Activated B cell treated with CpG ODN at 0.5 μM for 24 hours (primary cell): Measurements from ENCODE around the gene PHETA2. TPM values are rescaled to one million over a fixed set of nuclear protein-coding genes. Genes with fewer than 3 reads are reported as not detected.
"Not testable (repeated sequence)": the region's sequence is repeated elsewhere in the genome, so short reads cannot be mapped to it uniquely, and the experiment has no call there.

ENCODE experiments used
- ATAC-seq: fragments of 200-7000 bp; cut with Tn5 transposase; one replicate; pipeline ENCODE4 v1.10.0; 2021; ENCODE audit warnings: low read depth, mild to moderate bottlenecking, moderate library complexity
- CTCF ChIA-PET: fragments of 350-600 bp; sonication (Branson Sonifier 250); formaldehyde crosslinking; loops from one replicate; lab custom pipeline; 2021; ENCODE audit warnings: antibody characterized with exemption; lab: Charles Lee
- POLR2A ChIA-PET: fragments of 350-600 bp; sonication (Branson Sonifier 250); formaldehyde crosslinking; loops from one replicate; lab custom pipeline; 2021; ENCODE audit warnings: antibody characterized with exemption; lab: Charles Lee
- DNase-seq: peaks from one replicate; pipeline ENCODE4 v3.0.0; 2022
- H3K27ac Mint-ChIP-seq: one replicate; pipeline ENCODE4 v1.8.0; 2020; ENCODE audit warnings: mixed read lengths
- H3K27me3 Mint-ChIP-seq: one replicate; pipeline ENCODE4 v1.8.0; 2021; ENCODE audit warnings: mixed read lengths
- H3K36me3 Mint-ChIP-seq: one replicate; pipeline ENCODE4 v1.8.0; 2021; ENCODE audit warnings: low read depth, mixed read lengths
- H3K4me1 Mint-ChIP-seq: one replicate; pipeline ENCODE4 v1.8.0; 2021; ENCODE audit warnings: mixed read lengths
- H3K4me3 Mint-ChIP-seq: one replicate; pipeline ENCODE4 v1.8.0; 2020; ENCODE audit warnings: mild to moderate bottlenecking, mixed read lengths
- H3K9me3 Mint-ChIP-seq: one replicate; pipeline ENCODE4 v1.8.0; 2020; ENCODE audit warnings: mixed read lengths
- CTCF ChIP-seq: fragments of 200-600 bp; IDR thresholded peaks from one replicate; pipeline ENCODE4 v1.8.0; 2022; ENCODE audit warnings: antibody characterized with exemption, mild to moderate bottlenecking
- intact Hi-C: fragments of 100-400 bp; cut with micrococcal nuclease; formaldehyde crosslinking; loops from one replicate; pipeline ENCODE4 v1.15.1; 2024
- total RNA-seq: library from RNA; stranded (reverse); gene quantifications from 2 replicates; pipeline ENCODE4 v1.2.3, GENCODE V29; 2022

The PHETA2 gene
- total RNA-seq, 1 donor from 2014 or later, result 2.7 TPM

DNA sequence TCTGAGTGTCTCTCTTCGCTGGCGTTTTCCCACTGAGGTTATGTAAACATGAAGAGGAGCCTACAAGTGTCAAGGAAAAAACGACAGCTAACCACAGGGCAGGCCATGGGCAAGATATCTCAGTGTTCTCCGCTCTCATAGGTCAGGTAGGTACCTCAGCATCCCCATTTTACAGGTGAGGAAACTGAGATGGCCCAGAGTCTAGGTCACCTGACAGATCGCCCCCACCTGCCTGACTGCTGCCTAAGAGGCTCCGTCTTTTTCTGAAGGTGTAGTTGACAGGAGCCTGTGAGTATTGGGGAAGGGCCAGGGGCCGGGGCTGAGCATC, 17.4 kb downstream of the PHETA2 start:
- Mint-ChIP-seq H3K4me3 (peak overlapping the region; percentile 97), H3K27ac (peak overlapping the region; percentile 98), H3K9me3 (no peaks in the 10 kb centered on the region), H3K27me3 (no peaks in the 10 kb centered on the region), H3K36me3 (peaks cover 29% of the 10 kb centered on the region), H3K4me1 (peaks cover 30% of the 10 kb centered on the region)
- DNase-seq (no peak), ATAC-seq (no peak)
- ChIA-PET CTCF (interaction anchor here (0.6 to 3.1 kb wide), 17 partner anchors 9 to 394 kb away, joined by 3 to 36 read pairs (median 5); partner anchors contain the start of genes NAGA, SEPTIN3 and SMDT1), POLR2A (interaction anchor here (0.6 to 4.3 kb wide), 18 partner anchors 8 to 462 kb away, joined by 3 to 174 read pairs (median 8); partner anchors contain the start of genes CENPM, NAGA, PHETA2 and SERHL2)
- intact Hi-C loops, result loop anchor here (1.0 to 10.0 kb wide), 7 partner anchors 73 to 521 kb away; partner anchors contain the start of genes POLDIP3 and SERHL2
- TF ChIP-seq CTCF, result no peak

DNA sequence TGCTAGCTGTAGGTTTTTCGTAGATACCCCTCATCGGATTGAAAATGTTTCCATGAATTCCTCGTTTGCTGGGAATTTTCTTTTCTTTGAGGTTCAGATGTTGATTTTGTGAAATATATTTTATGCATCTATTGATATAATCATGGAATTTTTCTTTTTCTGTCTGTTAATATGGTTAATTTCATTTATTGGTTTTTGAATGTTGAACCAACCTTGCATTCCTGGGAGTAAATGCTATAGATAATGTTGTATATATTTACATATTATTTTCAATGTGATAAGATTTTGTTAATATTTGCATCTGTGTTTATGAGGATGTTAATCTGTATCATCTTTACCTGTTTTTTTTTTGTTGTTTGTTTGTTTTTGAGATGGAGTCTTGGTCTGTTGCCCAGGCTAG, 27.2 kb downstream of the PHETA2 start:
- ChIA-PET POLR2A (no interaction called here), CTCF (interaction anchor here (2.8 kb wide), 1 partner anchor 10 kb away, joined by 7 read pairs; the partner anchor contains the start of gene NDUFA6)
- Mint-ChIP-seq H3K4me3 (no peak overlapping the region), H3K9me3 (peaks cover 13% of the 10 kb centered on the region), H3K36me3 (peaks cover 18% of the 10 kb centered on the region), H3K27ac (no peak overlapping the region), H3K27me3 (no peaks in the 10 kb centered on the region), H3K4me1 (no peaks in the 10 kb centered on the region)
- DNase-seq (no peak), ATAC-seq (no peak)
- intact Hi-C loops, result no loop called here
- no peak for TF ChIP-seq CTCF

DNA sequence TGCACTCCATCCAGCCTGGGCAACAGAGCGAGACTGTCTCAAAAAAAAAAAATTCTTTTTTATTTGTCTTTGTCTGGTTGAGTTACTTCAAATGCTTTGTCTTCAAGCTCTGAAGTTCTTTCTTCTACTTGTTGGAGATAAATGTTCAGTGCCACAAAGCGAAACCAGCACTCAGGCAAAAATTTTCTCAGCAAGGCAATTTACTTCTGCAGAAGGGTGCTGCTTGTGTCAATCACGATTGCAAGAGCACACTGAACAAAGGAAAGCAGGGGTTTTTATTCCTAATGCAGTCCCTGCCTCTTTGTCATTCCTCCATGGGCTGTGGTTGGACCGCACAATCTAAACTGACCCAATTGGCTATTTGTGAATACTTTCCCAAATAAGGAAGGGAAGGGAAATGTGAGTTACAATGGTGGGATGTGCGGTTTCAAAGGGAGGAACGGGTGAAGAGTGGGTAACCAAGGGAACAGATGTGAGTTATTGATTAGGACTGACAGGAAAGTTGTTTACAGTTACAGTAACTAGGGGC, 30.3 kb downstream of the PHETA2 start:
- POLR2A ChIA-PET, result not testable (repeated sequence)

DNA sequence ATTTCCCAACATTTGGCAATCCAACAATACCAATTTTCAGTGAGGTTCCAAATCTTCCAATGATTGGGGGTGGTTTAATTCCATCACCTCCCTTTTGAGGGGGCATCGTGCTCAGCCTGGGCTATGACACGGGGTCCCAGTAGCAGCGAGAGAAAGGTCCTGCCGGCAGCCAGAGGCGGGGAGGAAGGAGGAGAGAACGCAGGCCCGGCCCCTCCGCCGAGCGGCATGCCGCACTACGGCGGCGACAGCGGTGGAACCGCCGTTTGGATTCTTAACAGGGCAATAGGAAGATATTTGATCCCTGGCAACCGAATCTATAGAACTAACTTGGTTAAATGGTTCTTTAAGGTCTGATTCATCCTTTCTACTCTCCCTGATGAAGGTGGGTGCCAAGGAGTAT, 34.8 kb downstream of the PHETA2 start:
- Mint-ChIP-seq H3K4me3 (no peak overlapping the region), H3K36me3 (peaks cover 1% of the 10 kb centered on the region), H3K27ac (no peak overlapping the region), H3K27me3 (no peaks in the 10 kb centered on the region), H3K9me3 (peaks cover 5% of the 10 kb centered on the region), H3K4me1 (no peaks in the 10 kb centered on the region)
- CTCF ChIA-PET, result no interaction called here
- no peak for TF ChIP-seq CTCF
- intact Hi-C loops, result no loop called here
- ATAC-seq (no peak), DNase-seq (no peak)
- POLR2A ChIA-PET, result interaction anchor here (0.6 kb wide), 1 partner anchor 402 kb away, joined by 3 read pairs; no protein-coding TSS in a partner anchor

More for the DNA sequence above, 30.3 kb downstream of the PHETA2 start:
- H3K4me3 Mint-ChIP-seq, CTCF ChIA-PET, DNase-seq, intact Hi-C loops, H3K27me3 Mint-ChIP-seq, H3K4me1 Mint-ChIP-seq, ATAC-seq, H3K27ac Mint-ChIP-seq: not testable (repeated sequence)
- Mint-ChIP-seq H3K36me3 (peaks cover 13% of the 10 kb centered on the region), H3K9me3 (peaks cover 11% of the 10 kb centered on the region)

GRCh38 chr22:42111798-42112197, 37.8 kb downstream of the PHETA2 start:
- Mint-ChIP-seq H3K27me3 (no peaks in the 10 kb centered on the region), H3K4me3 (no peak overlapping the region), H3K27ac (no peak overlapping the region), H3K9me3 (peaks cover 11% of the 10 kb centered on the region), H3K36me3 (peaks cover 2% of the 10 kb centered on the region), H3K4me1 (no peaks in the 10 kb centered on the region)
- ATAC-seq (no peak), DNase-seq (no peak)
- ChIA-PET CTCF (interaction anchor here (2.2 to 2.8 kb wide), 2 partner anchors 21 to 145 kb away, joined by 18 to 24 read pairs; partner anchors contain the start of gene NDUFA6), POLR2A (no interaction called here)
- no peak for TF ChIP-seq CTCF
- intact Hi-C loops, result loop anchor here (1.0 to 5.0 kb wide), 3 partner anchors 145 to 415 kb away; no protein-coding TSS in a partner anchor

DNA sequence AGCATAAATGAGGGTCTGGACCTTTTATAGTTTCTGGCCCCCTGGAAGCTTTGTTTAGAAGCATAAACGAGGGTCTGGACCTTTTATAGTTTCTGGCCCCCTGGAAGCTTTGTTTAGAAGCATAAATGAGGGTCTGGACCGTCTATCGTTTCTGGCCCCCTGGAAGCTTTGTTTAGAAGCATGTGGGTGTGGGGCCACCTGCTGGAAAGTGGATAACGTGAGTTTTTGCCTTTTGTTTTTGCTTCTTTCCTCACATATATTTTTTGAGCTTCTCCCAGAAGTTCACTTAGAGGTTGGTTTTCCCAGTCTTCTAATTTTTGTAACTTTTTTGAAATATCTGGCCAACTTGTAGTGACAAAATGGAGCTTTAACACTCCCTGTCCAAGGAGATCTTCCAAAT, 38.7 kb downstream of the PHETA2 start:
- CTCF ChIA-PET, result interaction anchor here (1.0 to 2.8 kb wide), 10 partner anchors 9 to 416 kb away, joined by 3 to 24 read pairs (median 4); partner anchors contain the start of gene NDUFA6
- H3K36me3 Mint-ChIP-seq, H3K4me1 Mint-ChIP-seq, H3K27me3 Mint-ChIP-seq, ATAC-seq, DNase-seq, H3K4me3 Mint-ChIP-seq, H3K27ac Mint-ChIP-seq: not testable (repeated sequence)
- POLR2A ChIA-PET, result interaction anchor here (0.6 to 0.7 kb wide), 2 partner anchors 129 to 167 kb away, joined by 3 to 5 read pairs; no protein-coding TSS in a partner anchor
- peaks cover 11% of the 10 kb centered on the region for H3K9me3 Mint-ChIP-seq
- intact Hi-C loops, result loop anchor here (1.0 to 5.0 kb wide), 3 partner anchors 146 to 416 kb away; no protein-coding TSS in a partner anchor
